GM12864 (cell line): ENCODE data around the gene WDR17.

Source experiments
- DNase-seq: peaks from one replicate; pipeline ENCODE4 v3.0.0-alpha.2; 2011; ENCODE audit warnings: low read depth
- H3K4me3 ChIP-seq: 2 replicates; pipeline ENCODE4 v1.5.1; 2011; ENCODE audit warnings: mild to moderate bottlenecking, low read depth, low read length, control low read depth
- CTCF ChIP-seq: IDR thresholded peaks from 2 replicates; pipeline ENCODE4 v1.5.1; 2011; ENCODE audit warnings: low read depth, mild to moderate bottlenecking, moderate library complexity, low read length, control low read depth, inconsistent platforms; ENCODE audit errors: missing control alignments

The WDR17 gene

GRCh38 chr4:176125063-176125462, 59.4 kb downstream of the WDR17 start:
- H3K4me3 ChIP-seq = no peak overlapping the region
- TF ChIP-seq CTCF = no peak
- DNase-seq = no peak

GRCh38 chr4:176134670-176135069, 69.0 kb downstream of the WDR17 start:
- no peak for TF ChIP-seq CTCF
- H3K4me3 ChIP-seq = no peak overlapping the region
- DNase-seq = no peak

DNA sequence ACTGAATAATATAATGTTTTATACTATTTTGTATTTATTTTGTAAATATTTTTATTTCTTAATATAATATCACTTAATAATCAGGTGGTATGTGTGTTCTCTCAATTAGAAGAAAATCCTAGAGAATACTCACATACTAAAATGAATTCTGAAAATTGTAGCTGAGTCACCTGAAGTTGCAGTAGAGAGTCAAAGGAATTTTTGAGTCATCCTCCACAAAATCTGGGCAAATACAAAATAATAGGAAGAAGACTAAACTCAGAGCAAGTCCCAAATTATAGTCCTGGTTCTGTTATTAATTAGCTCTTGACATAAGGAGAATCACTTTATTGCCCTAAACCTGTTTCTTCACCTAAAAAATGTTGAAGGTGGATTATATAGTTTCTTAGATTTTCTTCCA, 72.0 kb downstream of the WDR17 start:
- no peak for TF ChIP-seq CTCF
- H3K4me3 ChIP-seq = no peak overlapping the region
- DNase-seq = no peak

- no peak for DNase-seq
Observed at GRCh38 chr4:176139518-176139917, 73.9 kb downstream of the WDR17 start.

GRCh38 chr4:176142253-176142652, 76.6 kb downstream of the WDR17 start:
- H3K4me3 ChIP-seq = no peak overlapping the region
- DNase-seq = no peak
- TF ChIP-seq CTCF = no peak

More at GRCh38 chr4:176139518-176139917, 73.9 kb downstream of the WDR17 start:
- TF ChIP-seq CTCF = no peak
- H3K4me3 ChIP-seq = no peak overlapping the region

GRCh38 chr4:176149680-176150355, 84.2 kb downstream of the WDR17 start:
- TF ChIP-seq CTCF = no peak
- no peak for DNase-seq
- no peak overlapping the region for H3K4me3 ChIP-seq

GRCh38 chr4:176150356-176150682, 84.7 kb downstream of the WDR17 start:
- no peak for DNase-seq
- TF ChIP-seq CTCF = no peak
- H3K4me3 ChIP-seq = no peak overlapping the region
